Thyroid gland (tissue), 4 donors: ENCODE data around the gene DLG2. TPM values are rescaled to one million over a fixed set of nuclear protein-coding genes. Genes with fewer than 3 reads are reported as not detected.

ENCODE experiments used
- DNase-seq, 2 donors: peaks; one replicate each; pipeline ENCODE4 v3.0.0-alpha.2; 2019
- H3K27ac ChIP-seq, 3 donors: fragments of 200-600 bp; sonication (generic); 1 replicate in 2 of 3; 2 replicates in 1 of 3; pipeline ENCODE4 v1.5.1; 2016 to 2019; ENCODE audit warnings: mild to moderate bottlenecking in 1 of 3, moderate library complexity in 1 of 3
- H3K27me3 ChIP-seq: fragments of 200-600 bp; sonication (generic); one replicate; pipeline ENCODE4 v1.5.1; 2019
- H3K36me3 ChIP-seq, 2 donors: fragments of 200-600 bp; sonication (generic); one replicate each; pipeline ENCODE4 v1.5.1; 2016 to 2019
- H3K4me1 ChIP-seq, 2 donors: fragments of 200-600 bp; sonication (generic); one replicate each; pipeline ENCODE4 v1.5.1; 2017 to 2019
- H3K4me3 ChIP-seq, 3 donors: fragments of 200-600 bp; sonication (generic); replicated peaks in 1 of 3; 1 replicate in 2 of 3; 2 replicates in 1 of 3; pipeline ENCODE4 v1.5.1; 2016; ENCODE audit warnings: mild to moderate bottlenecking in 1 of 3
- H3K9me3 ChIP-seq: fragments of 200-600 bp; sonication (generic); one replicate; pipeline ENCODE4 v1.5.1; 2017
- CTCF ChIP-seq, 6 experiments: fragments of 200-600 bp in 3 of 6; fragments of 450-650 bp in 3 of 6; sonication (generic) in 3 of 6; IDR thresholded peaks; one replicate each; pipeline ENCODE4 v1.5.1; 2016 to 2019; ENCODE audit warnings: antibody characterized with exemption in 6 of 6, mild to moderate bottlenecking in 2 of 6, inconsistent platforms in 1 of 6, moderate library complexity in 1 of 6
- POLR2A ChIP-seq, 2 donors: fragments of 450-650 bp; IDR thresholded peaks; one replicate each; pipeline ENCODE4 v1.6.1; 2017; ENCODE audit warnings: antibody characterized with exemption in 2 of 2, mild to moderate bottlenecking in 2 of 2, moderate library complexity in 1 of 2
- WGBS, 2 donors: methylation state at CpG; one replicate each; pipeline ENCODE4 v1.1.5; 2017; 5-methylcytosine and 5-hydroxymethylcytosine counted together
- intact Hi-C: fragments of 100-400 bp; cut with DNase I; formaldehyde crosslinking; loops from one replicate; pipeline ENCODE4 v1.15.1; 2023
- total RNA-seq, 4 donors: library from RNA; depleted of rRNA; stranded (reverse); fragments of >200 nt; gene quantifications; one replicate each; pipeline ENCODE4 v1.2.3, GENCODE V29; 2016

Gene DLG2
- total RNA-seq, 4 donors from 2014 or later, result 29.4 to 79.4 (median 42.4) TPM

- no peak overlapping the region for H3K27ac ChIP-seq
- TF ChIP-seq POLR2A (IDR thresholded peaks at IDR 0.05) (no peak), CTCF (IDR thresholded peaks at IDR 0.05) (no peak)
- H3K36me3 ChIP-seq, result no peaks in the 10 kb centered on the region
- intact Hi-C loops, result no loop called here
- no peaks in the 10 kb centered on the region for H3K27me3 ChIP-seq
- no peaks in the 10 kb centered on the region for H3K9me3 ChIP-seq
- DNase-seq, result no peak
- no peak overlapping the region for H3K4me3 ChIP-seq
- H3K4me1 ChIP-seq, result no peaks in the 10 kb centered on the region
These were observed 1791.1 kb downstream of the DLG2 start for GRCh38 chr11:83836065-83836464.

GRCh38 chr11:83835423-83835822 lies 1791.7 kb downstream of the DLG2 start:
- Histone ChIP-seq H3K36me3 (no peaks in the 10 kb centered on the region), H3K27ac (no peak overlapping the region), H3K4me3 (no peak overlapping the region), H3K4me1 (no peaks in the 10 kb centered on the region), H3K27me3 (no peaks in the 10 kb centered on the region), H3K9me3 (no peaks in the 10 kb centered on the region)
- TF ChIP-seq CTCF (IDR thresholded peaks at IDR 0.05), result no peak
- TF ChIP-seq POLR2A (IDR thresholded peaks at IDR 0.05), result no peak
- DNase-seq, result no peak
- 63 to 65% methylated on average over 1 of the region's 1 CpG for WGBS, 2 donors
- intact Hi-C loops, result no loop called here

GRCh38 chr11:83831929-83832328 lies 1795.2 kb downstream of the DLG2 start:
- Histone ChIP-seq H3K4me1 (no peaks in the 10 kb centered on the region), H3K27ac (no peak overlapping the region), H3K27me3 (no peaks in the 10 kb centered on the region), H3K4me3 (no peak overlapping the region), H3K9me3 (no peaks in the 10 kb centered on the region), H3K36me3 (no peaks in the 10 kb centered on the region)
- intact Hi-C loops, result no loop called here
- TF ChIP-seq CTCF (IDR thresholded peaks at IDR 0.05) (no peak), POLR2A (IDR thresholded peaks at IDR 0.05) (no peak)
- DNase-seq, result no peak

- H3K4me1 ChIP-seq, result no peaks in the 10 kb centered on the region
- no peaks in the 10 kb centered on the region for H3K36me3 ChIP-seq
- H3K4me3 ChIP-seq, result no peak overlapping the region
- H3K27me3 ChIP-seq, result no peaks in the 10 kb centered on the region
- no peaks in the 10 kb centered on the region for H3K9me3 ChIP-seq
- no peak for DNase-seq
- intact Hi-C loops, result loop anchor here (10.0 kb wide), 1 partner anchor 1113 kb away; no protein-coding TSS in a partner anchor
- H3K27ac ChIP-seq, result no peak overlapping the region
- 36 to 51% methylated on average over 5 of the region's 5 CpGs for WGBS, 2 donors
- TF ChIP-seq CTCF (IDR thresholded peaks at IDR 0.05) (peak in 3 of 6 experiments; percentile 54 to 57 (median 56)), POLR2A (IDR thresholded peaks at IDR 0.05) (no peak)
These were observed 1799.1 kb downstream of the DLG2 start for GRCh38 chr11:83827940-83828554.

GRCh38 chr11:83827520-83827919 lies 1799.6 kb downstream of the DLG2 start:
- H3K27me3 ChIP-seq, result no peaks in the 10 kb centered on the region
- H3K9me3 ChIP-seq, result no peaks in the 10 kb centered on the region
- H3K27ac ChIP-seq, result no peak overlapping the region
- 74 to 76% methylated on average over 3 of the region's 3 CpGs for WGBS, 2 donors
- DNase-seq, result no peak
- H3K36me3 ChIP-seq, result no peaks in the 10 kb centered on the region
- intact Hi-C loops, result loop anchor here (10.0 kb wide), 1 partner anchor 1113 kb away; no protein-coding TSS in a partner anchor
- no peak for TF ChIP-seq CTCF (IDR thresholded peaks at IDR 0.05)
- no peak for TF ChIP-seq POLR2A (IDR thresholded peaks at IDR 0.05)
- H3K4me3 ChIP-seq, result no peak overlapping the region
- H3K4me1 ChIP-seq, result no peaks in the 10 kb centered on the region
